ENCODE data around the gene PDSS1.

- TF ChIP-seq CTCF (IDR thresholded peaks at IDR 0.05) (no peak), EP300 (IDR thresholded peaks at IDR 0.05) (no peak), POLR2A (IDR thresholded peaks at IDR 0.05) (no peak), POLR2AphosphoS5 (IDR thresholded peaks at IDR 0.05) (no peak)
Measured at GRCh38 chr10:26743091-26743490, 45.6 kb downstream of the PDSS1 start.
